ENCODE measurements around the gene MS4A15. TPM values are rescaled to one million over a fixed set of nuclear protein-coding genes. Genes with fewer than 3 reads are reported as not detected.

The MS4A15 gene
- total and polyA plus RNA-seq, 9 of the 15 experiments (the other 6 are each of a cell fraction or from before 2014, with no cell fraction given), result not detected

DNA sequence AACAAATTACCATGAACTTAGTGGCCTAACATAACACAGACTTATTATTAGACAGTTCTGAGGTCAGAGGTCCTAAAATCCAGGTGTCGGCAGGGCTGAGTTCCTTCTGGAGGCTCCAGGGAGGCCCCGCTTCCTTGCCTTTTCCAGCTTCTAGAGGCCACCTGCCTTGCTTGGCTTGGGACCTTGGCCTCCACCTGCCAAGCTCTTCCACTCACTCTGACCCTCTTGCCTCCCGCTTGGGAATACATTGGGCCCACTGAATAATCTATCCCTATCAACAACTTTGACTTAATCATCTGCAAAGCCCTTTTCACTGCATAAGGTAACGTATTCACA, 25.3 kb downstream of the MS4A15 start:
- BruUV-seq (replicated peaks), result no TSS peak
- intact Hi-C loops (cut with micrococcal nuclease), result no loop called here
- no peaks in the 10 kb centered on the region for H3K9me1 ChIP-seq (ENCODE audit: control insufficient read depth, insufficient read depth, low read length)
- no peaks in the 10 kb centered on the region for H4K20me1 ChIP-seq (replicated peaks; ENCODE audit: control insufficient read depth, insufficient read depth, low read length)
- no peak overlapping the region for H3K4me2 ChIP-seq (ENCODE audit: insufficient read depth, low read length)
- H3K36me3 ChIP-seq (ENCODE audit: control insufficient read depth, insufficient read depth, low read length), result no peaks in the 10 kb centered on the region
- H3K27me3 ChIP-seq (ENCODE audit: control insufficient read depth in 2 of 2, insufficient read depth in 2 of 2, low read length in 2 of 2), result peaks cover 0 to 14% of the 10 kb centered on the region in 2 experiments; a peak in 2 of 5 replicates
- no peak overlapping the region for H3K4me3 ChIP-seq
- no peak for DNase-seq (ENCODE audit: extremely low read depth in 1 of 4, low spot score in 3 of 4)
- peaks cover 2% of the 10 kb centered on the region in 2 experiments; a peak in 2 of 5 replicates for H3K4me1 ChIP-seq (replicated peaks in 1 of 2; ENCODE audit: control insufficient read depth in 2 of 2, insufficient read depth in 2 of 2, low read length in 2 of 2)
- H3K9me3 ChIP-seq (replicated peaks; ENCODE audit: control insufficient read depth, insufficient read depth, low read depth, low read length), result no peaks in the 10 kb centered on the region
- FAIRE-seq, result no peak
- no peak for TF ChIP-seq MYBL2 (IDR thresholded peaks at IDR 0.05; ENCODE audit: low read depth)
- no peak for TF ChIP-seq MYBL2 (CRISPR knock-in tag; IDR thresholded peaks at IDR 0.05; ENCODE audit: borderline replicate concordance)
- no peak for TF ChIP-seq ARID1B (IDR thresholded peaks at IDR 0.05)
- TF ChIP-seq HDAC6 (IDR thresholded peaks at IDR 0.05; ENCODE audit: low read depth, low read length), result no peak
- TF ChIP-seq, protein P1, sequence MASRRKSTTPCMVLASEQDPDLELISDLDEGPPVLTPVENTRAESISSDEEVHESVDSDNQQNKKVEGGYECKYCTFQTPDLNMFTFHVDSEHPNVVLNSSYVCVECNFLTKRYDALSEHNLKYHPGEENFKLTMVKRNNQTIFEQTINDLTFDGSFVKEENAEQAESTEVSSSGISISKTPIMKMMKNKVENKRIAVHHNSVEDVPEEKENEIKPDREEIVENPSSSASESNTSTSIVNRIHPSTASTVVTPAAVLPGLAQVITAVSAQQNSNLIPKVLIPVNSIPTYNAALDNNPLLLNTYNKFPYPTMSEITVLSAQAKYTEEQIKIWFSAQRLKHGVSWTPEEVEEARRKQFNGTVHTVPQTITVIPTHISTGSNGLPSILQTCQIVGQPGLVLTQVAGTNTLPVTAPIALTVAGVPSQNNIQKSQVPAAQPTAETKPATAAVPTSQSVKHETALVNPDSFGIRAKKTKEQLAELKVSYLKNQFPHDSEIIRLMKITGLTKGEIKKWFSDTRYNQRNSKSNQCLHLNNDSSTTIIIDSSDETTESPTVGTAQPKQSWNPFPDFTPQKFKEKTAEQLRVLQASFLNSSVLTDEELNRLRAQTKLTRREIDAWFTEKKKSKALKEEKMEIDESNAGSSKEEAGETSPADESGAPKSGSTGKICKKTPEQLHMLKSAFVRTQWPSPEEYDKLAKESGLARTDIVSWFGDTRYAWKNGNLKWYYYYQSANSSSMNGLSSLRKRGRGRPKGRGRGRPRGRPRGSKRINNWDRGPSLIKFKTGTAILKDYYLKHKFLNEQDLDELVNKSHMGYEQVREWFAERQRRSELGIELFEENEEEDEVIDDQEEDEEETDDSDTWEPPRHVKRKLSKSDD (conservative IDR thresholded peaks at IDR 0.05; ENCODE audit: low read length), result no peak
- TF ChIP-seq TCF7L2 (IDR thresholded peaks at IDR 0.05; ENCODE audit: low read depth, low read length), result no peak
- TF ChIP-seq HNRNPL (IDR thresholded peaks at IDR 0.05; ENCODE audit: low read depth, low read length), result no peak
- TF ChIP-seq ETS2 (tag; IDR thresholded peaks at IDR 0.05; ENCODE audit: borderline replicate concordance, poor library complexity, severe bottlenecking), result no peak
- TF ChIP-seq, protein P2, sequence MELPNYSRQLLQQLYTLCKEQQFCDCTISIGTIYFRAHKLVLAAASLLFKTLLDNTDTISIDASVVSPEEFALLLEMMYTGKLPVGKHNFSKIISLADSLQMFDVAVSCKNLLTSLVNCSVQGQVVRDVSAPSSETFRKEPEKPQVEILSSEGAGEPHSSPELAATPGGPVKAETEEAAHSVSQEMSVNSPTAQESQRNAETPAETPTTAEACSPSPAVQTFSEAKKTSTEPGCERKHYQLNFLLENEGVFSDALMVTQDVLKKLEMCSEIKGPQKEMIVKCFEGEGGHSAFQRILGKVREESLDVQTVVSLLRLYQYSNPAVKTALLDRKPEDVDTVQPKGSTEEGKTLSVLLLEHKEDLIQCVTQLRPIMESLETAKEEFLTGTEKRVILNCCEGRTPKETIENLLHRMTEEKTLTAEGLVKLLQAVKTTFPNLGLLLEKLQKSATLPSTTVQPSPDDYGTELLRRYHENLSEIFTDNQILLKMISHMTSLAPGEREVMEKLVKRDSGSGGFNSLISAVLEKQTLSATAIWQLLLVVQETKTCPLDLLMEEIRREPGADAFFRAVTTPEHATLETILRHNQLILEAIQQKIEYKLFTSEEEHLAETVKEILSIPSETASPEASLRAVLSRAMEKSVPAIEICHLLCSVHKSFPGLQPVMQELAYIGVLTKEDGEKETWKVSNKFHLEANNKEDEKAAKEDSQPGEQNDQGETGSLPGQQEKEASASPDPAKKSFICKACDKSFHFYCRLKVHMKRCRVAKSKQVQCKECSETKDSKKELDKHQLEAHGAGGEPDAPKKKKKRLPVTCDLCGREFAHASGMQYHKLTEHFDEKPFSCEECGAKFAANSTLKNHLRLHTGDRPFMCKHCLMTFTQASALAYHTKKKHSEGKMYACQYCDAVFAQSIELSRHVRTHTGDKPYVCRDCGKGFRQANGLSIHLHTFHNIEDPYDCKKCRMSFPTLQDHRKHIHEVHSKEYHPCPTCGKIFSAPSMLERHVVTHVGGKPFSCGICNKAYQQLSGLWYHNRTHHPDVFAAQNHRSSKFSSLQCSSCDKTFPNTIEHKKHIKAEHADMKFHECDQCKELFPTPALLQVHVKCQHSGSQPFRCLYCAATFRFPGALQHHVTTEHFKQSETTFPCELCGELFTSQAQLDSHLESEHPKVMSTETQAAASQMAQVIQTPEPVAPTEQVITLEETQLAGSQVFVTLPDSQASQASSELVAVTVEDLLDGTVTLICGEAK (IDR thresholded peaks at IDR 0.05), result no peak
- TF ChIP-seq, protein P2 (CRISPR knock-in tag; IDR thresholded peaks at IDR 0.05), result no peak
- TF ChIP-seq NCOA1 (IDR thresholded peaks at IDR 0.05; ENCODE audit: low read depth), result no peak
- no peak for TF ChIP-seq NR4A1 (CRISPR knock-in tag; IDR thresholded peaks at IDR 0.05)
- TF ChIP-seq NR4A1 (tag; IDR thresholded peaks at IDR 0.05), result no peak
- no peak overlapping the region for H3K27ac ChIP-seq (ENCODE audit: extremely low read depth, low read depth, low read length)
- no peak overlapping the region for H3K9ac ChIP-seq (ENCODE audit: insufficient read depth in 1 of 2, low read depth in 2 of 2, low read length in 2 of 2)
- ChIA-PET POLR2A (interaction anchor here (0.6 kb wide), 2 partner anchors 25 to 39 kb away, joined by 3 to 4 read pairs; partner anchors contain the start of gene MS4A15), CTCF (ENCODE audit: low intra/inter-chr PET ratio) (no interaction called here)
- 3% methylated on average over 4 of the region's 4 CpGs for whole genome bisulfite sequencing (ENCODE audit: insufficient coverage, low coverage, missing lambda C conversion rate)
- no peak overlapping the region for H2AFZ ChIP-seq (ENCODE audit: low read depth, low read length)
- no peak for ATAC-seq
- H3K79me2 ChIP-seq (ENCODE audit: control insufficient read depth, insufficient read depth, low read length), result no peaks in the 10 kb centered on the region
- in situ Hi-C loops (cut with MboI), result no loop called here

Data from K562 (cell line).